HEK293 (cell line): ENCODE measurements around the gene FOXP1.

Experiments used
- SP2 ChIP-seq: fragments of 450-650 bp; formaldehyde crosslinking; IDR thresholded peaks from 2 replicates; pipeline ENCODE4 v1.5.1; 2016; ENCODE audit warnings: missing biosample characterization, missing genetic modification characterization
- ZNF112 ChIP-seq: fragments of 450-650 bp; formaldehyde crosslinking; IDR thresholded peaks from 2 replicates; pipeline ENCODE4 v1.5.0; 2017; ENCODE audit warnings: missing biosample characterization, missing genetic modification characterization
- ZNF146 ChIP-seq: fragments of 450-650 bp; formaldehyde crosslinking; IDR thresholded peaks from 2 replicates; pipeline ENCODE4 v1.5.1; 2016; ENCODE audit warnings: missing biosample characterization, missing genetic modification characterization
- ZNF449 ChIP-seq: fragments of 450-650 bp; formaldehyde crosslinking; IDR thresholded peaks from 2 replicates; pipeline ENCODE4 v1.5.1; 2017; ENCODE audit warnings: missing biosample characterization, mild to moderate bottlenecking, missing genetic modification characterization, moderate library complexity
- ZNF510 ChIP-seq: fragments of 450-650 bp; formaldehyde crosslinking; IDR thresholded peaks from 2 replicates; pipeline ENCODE4 v1.5.1; 2018; ENCODE audit warnings: mild to moderate bottlenecking, missing genetic modification characterization, missing biosample characterization; ENCODE audit not compliant: insufficient replicate concordance
- TF ChIP-seq, protein P1 (sequence below): fragments of 450-650 bp; formaldehyde crosslinking; IDR thresholded peaks from 2 replicates; pipeline ENCODE4 v1.5.1; 2016; ENCODE audit warnings: missing biosample characterization, missing genetic modification characterization
- TF ChIP-seq, protein P2 (sequence below): fragments of 450-650 bp; formaldehyde crosslinking; optimal IDR thresholded peaks from 2 replicates; pipeline ENCODE3; 2016; ENCODE audit warnings: missing biosample characterization, mild to moderate bottlenecking, missing genetic modification characterization

DNA sequence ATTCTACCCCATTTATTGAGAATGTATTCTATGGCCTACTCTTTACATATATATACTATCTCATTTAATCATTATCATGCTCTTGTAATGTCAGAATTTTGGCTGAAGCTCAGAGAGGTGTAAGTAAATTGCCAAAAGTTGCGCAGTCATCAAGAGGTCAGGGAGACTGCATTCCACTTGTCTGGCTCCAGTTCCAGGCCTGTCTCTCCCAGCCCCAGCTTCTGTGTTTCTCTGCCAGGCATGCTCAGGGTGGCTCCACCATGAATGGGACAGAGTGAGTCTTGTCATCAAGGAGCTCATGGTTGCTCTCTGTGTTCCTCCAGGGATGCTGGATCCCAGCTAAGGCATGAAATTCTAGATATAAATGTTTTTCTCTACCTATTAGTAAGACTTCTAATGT is 635.9 kb downstream of the FOXP1 start:
- TF ChIP-seq, protein P1, sequence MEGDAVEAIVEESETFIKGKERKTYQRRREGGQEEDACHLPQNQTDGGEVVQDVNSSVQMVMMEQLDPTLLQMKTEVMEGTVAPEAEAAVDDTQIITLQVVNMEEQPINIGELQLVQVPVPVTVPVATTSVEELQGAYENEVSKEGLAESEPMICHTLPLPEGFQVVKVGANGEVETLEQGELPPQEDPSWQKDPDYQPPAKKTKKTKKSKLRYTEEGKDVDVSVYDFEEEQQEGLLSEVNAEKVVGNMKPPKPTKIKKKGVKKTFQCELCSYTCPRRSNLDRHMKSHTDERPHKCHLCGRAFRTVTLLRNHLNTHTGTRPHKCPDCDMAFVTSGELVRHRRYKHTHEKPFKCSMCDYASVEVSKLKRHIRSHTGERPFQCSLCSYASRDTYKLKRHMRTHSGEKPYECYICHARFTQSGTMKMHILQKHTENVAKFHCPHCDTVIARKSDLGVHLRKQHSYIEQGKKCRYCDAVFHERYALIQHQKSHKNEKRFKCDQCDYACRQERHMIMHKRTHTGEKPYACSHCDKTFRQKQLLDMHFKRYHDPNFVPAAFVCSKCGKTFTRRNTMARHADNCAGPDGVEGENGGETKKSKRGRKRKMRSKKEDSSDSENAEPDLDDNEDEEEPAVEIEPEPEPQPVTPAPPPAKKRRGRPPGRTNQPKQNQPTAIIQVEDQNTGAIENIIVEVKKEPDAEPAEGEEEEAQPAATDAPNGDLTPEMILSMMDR (tag by site-specific recombination) = no peak
- TF ChIP-seq ZNF449 (tag by site-specific recombination) (no peak), ZNF510 (tag by site-specific recombination) (no peak), SP2 (no peak), ZNF112 (tag by site-specific recombination) (no peak), ZNF146 (tag by site-specific recombination) (no peak)
- TF ChIP-seq, protein P2, sequence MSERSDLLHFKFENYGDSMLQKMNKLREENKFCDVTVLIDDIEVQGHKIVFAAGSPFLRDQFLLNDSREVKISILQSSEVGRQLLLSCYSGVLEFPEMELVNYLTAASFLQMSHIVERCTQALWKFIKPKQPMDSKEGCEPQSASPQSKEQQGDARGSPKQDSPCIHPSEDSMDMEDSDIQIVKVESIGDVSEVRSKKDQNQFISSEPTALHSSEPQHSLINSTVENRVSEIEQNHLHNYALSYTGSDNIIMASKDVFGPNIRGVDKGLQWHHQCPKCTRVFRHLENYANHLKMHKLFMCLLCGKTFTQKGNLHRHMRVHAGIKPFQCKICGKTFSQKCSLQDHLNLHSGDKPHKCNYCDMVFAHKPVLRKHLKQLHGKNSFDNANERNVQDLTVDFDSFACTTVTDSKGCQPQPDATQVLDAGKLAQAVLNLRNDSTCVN (tag by site-specific recombination) = no peak
